Neural progenitor cell (in vitro differentiated cells): Measurements from ENCODE around the gene PCGF3.

Source experiments
- EZH2phosphoT487 ChIP-seq: fragments of 200-600 bp; sonication (generic); IDR thresholded peaks from 2 replicates; pipeline ENCODE4 v1.6.1; 2017; ENCODE audit warnings: antibody characterized with exemption
- TF ChIP-seq, protein P1 (sequence below): fragments of 200-600 bp; sonication (generic); IDR thresholded peaks from 2 replicates; pipeline ENCODE4 v1.5.1; 2017; ENCODE audit warnings: antibody characterized with exemption, mild to moderate bottlenecking

DNA sequence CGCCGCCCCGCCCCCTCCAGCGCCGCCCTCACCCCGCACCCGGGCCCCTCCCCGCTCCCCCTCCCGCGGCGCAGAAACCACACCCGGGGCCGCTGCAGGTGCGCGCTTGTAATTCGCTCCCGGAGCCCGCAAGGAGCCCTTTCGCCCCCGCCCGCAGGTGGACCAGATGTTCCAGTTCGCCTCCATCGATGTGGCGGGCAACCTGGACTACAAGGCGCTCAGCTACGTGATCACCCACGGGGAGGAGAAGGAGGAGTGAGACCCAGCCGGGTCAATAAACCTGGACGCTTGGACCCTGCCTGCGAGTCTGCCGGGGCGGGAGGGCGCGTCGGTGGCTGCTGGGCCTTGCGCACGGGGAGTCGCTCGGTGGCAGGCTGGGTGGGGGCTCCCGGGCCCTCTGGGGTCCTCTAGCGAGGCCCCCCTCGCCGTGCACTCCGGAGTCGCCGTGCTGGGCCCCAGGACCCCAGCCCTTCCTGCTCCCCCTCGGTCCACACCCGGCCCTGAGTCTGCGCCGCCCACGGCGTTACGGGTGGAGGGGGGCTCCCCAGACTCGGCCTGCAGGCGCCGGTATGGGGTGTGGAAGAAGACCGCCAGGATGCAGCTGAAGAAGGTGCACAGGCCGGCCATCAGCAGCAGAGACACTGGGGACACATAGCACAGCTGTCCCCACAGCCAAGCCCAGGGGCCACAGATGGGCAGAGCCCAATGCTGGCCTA is 23.7 kb upstream of the PCGF3 start:
- TF ChIP-seq, protein P1, sequence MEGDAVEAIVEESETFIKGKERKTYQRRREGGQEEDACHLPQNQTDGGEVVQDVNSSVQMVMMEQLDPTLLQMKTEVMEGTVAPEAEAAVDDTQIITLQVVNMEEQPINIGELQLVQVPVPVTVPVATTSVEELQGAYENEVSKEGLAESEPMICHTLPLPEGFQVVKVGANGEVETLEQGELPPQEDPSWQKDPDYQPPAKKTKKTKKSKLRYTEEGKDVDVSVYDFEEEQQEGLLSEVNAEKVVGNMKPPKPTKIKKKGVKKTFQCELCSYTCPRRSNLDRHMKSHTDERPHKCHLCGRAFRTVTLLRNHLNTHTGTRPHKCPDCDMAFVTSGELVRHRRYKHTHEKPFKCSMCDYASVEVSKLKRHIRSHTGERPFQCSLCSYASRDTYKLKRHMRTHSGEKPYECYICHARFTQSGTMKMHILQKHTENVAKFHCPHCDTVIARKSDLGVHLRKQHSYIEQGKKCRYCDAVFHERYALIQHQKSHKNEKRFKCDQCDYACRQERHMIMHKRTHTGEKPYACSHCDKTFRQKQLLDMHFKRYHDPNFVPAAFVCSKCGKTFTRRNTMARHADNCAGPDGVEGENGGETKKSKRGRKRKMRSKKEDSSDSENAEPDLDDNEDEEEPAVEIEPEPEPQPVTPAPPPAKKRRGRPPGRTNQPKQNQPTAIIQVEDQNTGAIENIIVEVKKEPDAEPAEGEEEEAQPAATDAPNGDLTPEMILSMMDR = no peak
- no peak for TF ChIP-seq EZH2phosphoT487
